C4-2B (cell line): Measurements from ENCODE around the gene PTPRQ.
"Not testable (repeated sequence)": the region's sequence is repeated elsewhere in the genome, so short reads cannot be mapped to it uniquely, and the experiment has no call there.

Experiments
- H3K27ac ChIP-seq: fragments of 450-650 bp; 2 replicates; pipeline ENCODE4 v1.5.1; 2017
- ZFX ChIP-seq: fragments of 450-650 bp; IDR thresholded peaks from 2 replicates; pipeline ENCODE4 v1.6.1; 2017
- TF ChIP-seq, protein P1 (sequence below): fragments of 450-650 bp; conservative IDR thresholded peaks from 2 replicates; pipeline ENCODE4 v1.5.1; 2017; ENCODE audit warnings: mild to moderate bottlenecking

PTPRQ gene

GRCh38 chr12:80441921-80442320, 2.1 kb upstream of the PTPRQ start:
- no peak overlapping the region for H3K27ac ChIP-seq
- TF ChIP-seq, protein P1, sequence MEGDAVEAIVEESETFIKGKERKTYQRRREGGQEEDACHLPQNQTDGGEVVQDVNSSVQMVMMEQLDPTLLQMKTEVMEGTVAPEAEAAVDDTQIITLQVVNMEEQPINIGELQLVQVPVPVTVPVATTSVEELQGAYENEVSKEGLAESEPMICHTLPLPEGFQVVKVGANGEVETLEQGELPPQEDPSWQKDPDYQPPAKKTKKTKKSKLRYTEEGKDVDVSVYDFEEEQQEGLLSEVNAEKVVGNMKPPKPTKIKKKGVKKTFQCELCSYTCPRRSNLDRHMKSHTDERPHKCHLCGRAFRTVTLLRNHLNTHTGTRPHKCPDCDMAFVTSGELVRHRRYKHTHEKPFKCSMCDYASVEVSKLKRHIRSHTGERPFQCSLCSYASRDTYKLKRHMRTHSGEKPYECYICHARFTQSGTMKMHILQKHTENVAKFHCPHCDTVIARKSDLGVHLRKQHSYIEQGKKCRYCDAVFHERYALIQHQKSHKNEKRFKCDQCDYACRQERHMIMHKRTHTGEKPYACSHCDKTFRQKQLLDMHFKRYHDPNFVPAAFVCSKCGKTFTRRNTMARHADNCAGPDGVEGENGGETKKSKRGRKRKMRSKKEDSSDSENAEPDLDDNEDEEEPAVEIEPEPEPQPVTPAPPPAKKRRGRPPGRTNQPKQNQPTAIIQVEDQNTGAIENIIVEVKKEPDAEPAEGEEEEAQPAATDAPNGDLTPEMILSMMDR, result no peak
- no peak for TF ChIP-seq ZFX

GRCh38 chr12:80442426-80443222, 1.4 kb upstream of the PTPRQ start:
- TF ChIP-seq ZFX, result no peak
- TF ChIP-seq, protein P1, result no peak
- H3K27ac ChIP-seq, result no peak overlapping the region

GRCh38 chr12:80445083-80445793, 1.2 kb downstream of the PTPRQ start:
- no peak overlapping the region for H3K27ac ChIP-seq
- TF ChIP-seq ZFX, result no peak
- TF ChIP-seq, protein P1, result no peak

DNA sequence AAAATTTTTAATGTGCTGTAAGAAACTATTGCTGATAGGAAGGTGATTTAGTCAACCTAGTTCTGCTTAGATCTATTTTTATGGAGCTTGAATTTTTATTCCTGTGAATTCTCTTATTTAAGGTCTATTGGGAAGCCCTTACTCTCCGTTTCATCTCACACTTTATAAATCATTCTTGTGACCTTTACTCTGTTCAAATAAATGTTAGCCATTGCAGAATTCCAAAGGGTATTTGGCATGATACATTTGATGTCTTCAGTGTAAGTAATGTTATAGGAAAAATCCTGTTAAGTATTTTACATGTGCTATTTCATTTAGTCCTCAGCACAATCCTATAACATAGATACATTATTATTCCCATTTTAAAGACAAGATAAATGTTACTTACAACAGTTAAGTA, 12.5 kb downstream of the PTPRQ start:
- H3K27ac ChIP-seq, result no peak overlapping the region
- TF ChIP-seq ZFX, result no peak
- TF ChIP-seq, protein P1, result no peak

GRCh38 chr12:80460972-80461371, 16.9 kb downstream of the PTPRQ start:
- no peak overlapping the region for H3K27ac ChIP-seq
- TF ChIP-seq ZFX, result no peak

DNA sequence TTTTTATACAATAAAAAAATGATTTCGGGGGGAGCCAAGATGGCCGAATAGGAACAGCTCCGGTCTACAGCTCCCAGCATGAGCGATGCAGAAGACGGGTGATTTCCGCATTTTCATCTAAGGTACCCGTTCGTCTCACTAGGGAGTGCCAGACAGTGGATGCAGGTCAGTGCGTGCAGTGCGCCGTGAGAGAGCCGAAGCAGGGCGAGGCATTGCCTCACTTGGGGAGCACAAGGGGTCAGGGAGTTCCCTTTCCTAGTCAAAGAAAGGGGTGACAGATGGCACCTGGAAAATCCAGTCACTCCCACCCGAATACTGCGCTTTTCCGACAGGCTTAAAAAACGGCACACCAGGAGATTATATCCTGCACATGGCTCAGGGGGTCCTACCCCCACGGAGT, 17.8 kb downstream of the PTPRQ start:
- H3K27ac ChIP-seq, result not testable (repeated sequence)

GRCh38 chr12:80469681-80470080, 25.6 kb downstream of the PTPRQ start:
- TF ChIP-seq, protein P1, result no peak
- TF ChIP-seq ZFX, result no peak
- no peak overlapping the region for H3K27ac ChIP-seq

GRCh38 chr12:80470403-80470802, 26.4 kb downstream of the PTPRQ start:
- no peak overlapping the region for H3K27ac ChIP-seq
- TF ChIP-seq, protein P1, result no peak
- TF ChIP-seq ZFX, result no peak
